Activated naive CD8-positive, alpha-beta T cell (primary cell): ENCODE results near the gene NUP133.
"Not testable (repeated sequence)": the region's sequence is repeated elsewhere in the genome, so short reads cannot be mapped to it uniquely, and the experiment has no call there.

Experiments used
- H3K27ac Mint-ChIP-seq: one replicate; pipeline ENCODE4 v1.8.0; 2021; ENCODE audit warnings: mixed read lengths
- H3K27me3 Mint-ChIP-seq: one replicate; pipeline ENCODE4 v1.8.0; 2021; ENCODE audit warnings: mixed read lengths
- H3K36me3 Mint-ChIP-seq: one replicate; pipeline ENCODE4 v1.8.0; 2021; ENCODE audit warnings: mixed read lengths
- H3K4me1 Mint-ChIP-seq: one replicate; pipeline ENCODE4 v1.8.0; 2021; ENCODE audit warnings: low read depth, mixed read lengths
- H3K4me3 Mint-ChIP-seq: one replicate; pipeline ENCODE4 v1.8.0; 2021; ENCODE audit warnings: mild to moderate bottlenecking, mixed read lengths
- H3K9me3 Mint-ChIP-seq: one replicate; pipeline ENCODE4 v1.8.0; 2021; ENCODE audit warnings: low read depth, mixed read lengths

The NUP133 gene

DNA sequence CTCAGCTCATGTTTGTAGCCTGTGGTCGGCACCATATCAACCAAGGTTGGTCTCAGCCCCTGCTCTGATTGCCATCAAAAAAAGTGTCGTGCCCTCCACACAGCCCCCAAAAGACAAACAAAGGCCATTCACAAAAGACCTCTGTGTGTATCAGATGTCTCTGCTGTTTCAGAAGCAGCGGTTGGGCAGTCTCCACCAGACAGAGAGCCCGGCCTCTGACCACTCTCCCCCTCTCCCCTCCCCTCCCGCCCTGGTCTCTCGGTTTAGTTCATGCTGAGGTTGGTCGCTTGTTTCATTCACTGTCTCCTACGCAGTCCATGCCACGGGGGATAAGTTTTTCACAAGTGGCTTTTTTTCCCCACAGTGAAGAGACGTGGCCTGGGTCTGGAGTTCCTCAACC is 101.3 kb downstream of the NUP133 start:
- no peaks in the 10 kb centered on the region for H3K9me3 Mint-ChIP-seq
- H3K36me3 Mint-ChIP-seq, result peaks cover 3% of the 10 kb centered on the region
- peaks cover 35% of the 10 kb centered on the region for H3K27me3 Mint-ChIP-seq
- peak overlapping the region; percentile 81 for H3K4me3 Mint-ChIP-seq
- peaks cover 20% of the 10 kb centered on the region for H3K4me1 Mint-ChIP-seq
- no peak overlapping the region for H3K27ac Mint-ChIP-seq

DNA sequence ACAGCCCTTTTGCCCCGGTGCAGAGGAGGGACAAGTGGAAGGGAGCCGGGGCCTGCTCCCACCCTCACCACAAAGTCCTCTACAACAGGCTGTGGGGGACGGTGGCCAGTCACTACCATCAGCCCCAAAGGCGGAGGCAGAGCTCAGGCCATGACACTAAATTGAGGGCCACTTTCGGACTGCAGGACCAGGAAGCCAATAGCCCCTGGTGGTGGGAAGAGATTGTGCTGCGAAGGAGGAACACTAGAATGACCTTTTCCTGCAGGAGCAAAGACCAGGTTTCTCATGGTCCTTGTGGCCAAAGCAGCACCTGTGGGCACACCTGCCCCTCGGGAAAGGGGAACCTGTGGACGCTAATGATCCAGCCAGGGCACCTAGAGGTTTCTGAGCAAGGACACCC is 104.6 kb downstream of the NUP133 start:
- H3K27me3 Mint-ChIP-seq, result peaks cover 30% of the 10 kb centered on the region
- no peak overlapping the region for H3K4me3 Mint-ChIP-seq
- no peaks in the 10 kb centered on the region for H3K9me3 Mint-ChIP-seq
- no peak overlapping the region for H3K27ac Mint-ChIP-seq
- H3K36me3 Mint-ChIP-seq, result peaks cover 3% of the 10 kb centered on the region
- H3K4me1 Mint-ChIP-seq, result peaks cover 8% of the 10 kb centered on the region

DNA sequence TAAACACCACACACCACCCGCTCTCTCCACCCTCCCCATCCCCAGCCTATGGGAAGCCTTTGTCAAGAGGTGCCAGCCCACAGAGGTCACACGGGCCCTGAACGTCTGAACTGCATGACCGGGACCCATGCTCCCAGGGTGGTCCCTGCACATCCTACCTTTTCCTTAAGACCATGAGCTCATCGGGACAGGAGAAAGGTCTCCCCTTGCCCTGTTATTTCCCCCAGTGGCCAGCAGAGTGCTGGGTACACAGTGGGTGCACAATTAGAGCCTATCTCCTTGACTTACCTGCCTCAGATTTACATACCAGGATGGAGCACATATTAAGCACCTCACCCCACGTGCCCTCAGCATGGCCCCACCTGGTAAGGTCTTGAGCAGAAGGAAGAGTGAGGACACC is 105.1 kb downstream of the NUP133 start:
- peaks cover 8% of the 10 kb centered on the region for H3K4me1 Mint-ChIP-seq
- H3K4me3 Mint-ChIP-seq, result no peak overlapping the region
- no peaks in the 10 kb centered on the region for H3K9me3 Mint-ChIP-seq
- H3K27me3 Mint-ChIP-seq, result peaks cover 24% of the 10 kb centered on the region
- no peak overlapping the region for H3K27ac Mint-ChIP-seq
- H3K36me3 Mint-ChIP-seq, result peaks cover 3% of the 10 kb centered on the region

DNA sequence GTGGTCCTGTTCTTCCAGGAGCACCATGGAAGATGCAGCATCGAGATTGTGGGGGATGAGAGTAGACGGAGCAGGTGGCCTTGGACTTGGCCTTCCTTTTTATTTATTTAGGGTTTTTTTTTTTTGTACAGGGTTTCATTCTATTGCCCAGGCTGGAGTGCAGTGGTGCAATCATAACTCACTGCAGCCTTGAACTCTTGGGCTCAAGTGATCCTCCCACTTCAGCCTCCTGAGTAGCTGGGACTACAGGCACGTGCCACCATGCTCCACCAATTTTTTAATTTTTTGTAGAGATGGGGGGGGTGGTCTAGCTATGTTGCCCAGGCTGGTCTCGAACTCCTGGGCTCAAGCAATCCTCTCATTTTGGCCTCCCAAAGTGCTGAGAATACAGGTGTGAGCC is 105.8 kb downstream of the NUP133 start:
- H3K27me3 Mint-ChIP-seq, result peaks cover 24% of the 10 kb centered on the region

DNA sequence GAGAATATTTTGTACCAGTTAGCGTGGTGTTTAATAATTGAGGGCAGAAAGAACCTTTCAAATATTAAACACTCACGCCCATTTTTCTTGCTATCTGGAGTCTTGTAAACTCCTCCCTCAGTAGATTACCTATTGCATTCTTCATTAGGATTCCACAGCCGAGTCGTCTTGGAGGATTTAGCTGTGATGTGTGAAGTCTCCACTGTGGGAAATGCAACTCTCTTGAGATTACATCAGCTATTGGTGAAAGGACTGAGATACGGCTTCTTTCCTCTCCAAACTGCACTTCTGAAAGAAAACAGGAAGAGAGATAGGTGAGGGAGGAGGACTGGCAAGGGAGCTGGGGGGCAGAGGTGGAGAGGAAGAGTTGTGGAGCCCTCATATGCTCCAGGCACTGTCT is 110.4 kb downstream of the NUP133 start:
- no peaks in the 10 kb centered on the region for H3K36me3 Mint-ChIP-seq
- peaks cover 22% of the 10 kb centered on the region for H3K27me3 Mint-ChIP-seq
- no peaks in the 10 kb centered on the region for H3K4me1 Mint-ChIP-seq
- no peak overlapping the region for H3K27ac Mint-ChIP-seq
- H3K4me3 Mint-ChIP-seq, result no peak overlapping the region
- H3K9me3 Mint-ChIP-seq, result no peaks in the 10 kb centered on the region

More for the DNA sequence above, 105.8 kb downstream of the NUP133 start:
- not testable (repeated sequence) for H3K36me3 Mint-ChIP-seq, H3K4me3 Mint-ChIP-seq, H3K27ac Mint-ChIP-seq, H3K9me3 Mint-ChIP-seq, H3K4me1 Mint-ChIP-seq

DNA sequence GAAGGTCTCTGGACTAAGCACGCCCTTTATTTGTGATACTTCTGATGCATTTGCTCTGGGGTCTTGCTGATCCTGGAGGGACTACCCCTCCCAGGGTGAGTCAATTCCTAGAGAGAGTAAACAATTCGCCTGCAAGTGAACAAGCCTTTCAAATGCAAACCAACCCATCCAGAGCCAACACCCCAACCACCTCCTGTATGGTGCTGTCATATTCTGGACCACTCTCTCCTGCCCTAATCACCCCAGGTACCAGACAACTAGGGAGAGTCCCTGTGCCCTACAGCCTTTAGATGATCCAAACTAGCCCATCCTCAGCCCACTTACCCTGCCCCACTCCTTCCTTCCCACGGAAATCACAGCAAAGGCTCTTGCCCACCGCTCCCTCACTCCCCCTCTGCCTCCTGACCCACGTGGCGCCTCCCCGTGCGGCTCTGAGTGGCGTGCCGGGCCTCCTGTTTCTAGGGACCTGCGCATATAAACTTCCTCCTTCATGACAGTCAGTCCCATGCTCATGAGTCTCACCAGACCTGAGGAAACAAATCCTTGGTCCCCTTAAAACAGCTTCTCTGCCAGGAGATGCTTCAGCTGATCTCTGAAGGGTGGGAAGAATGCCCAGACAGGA is 111.4 kb downstream of the NUP133 start:
- Mint-ChIP-seq H3K9me3 (no peaks in the 10 kb centered on the region), H3K27ac (no peak overlapping the region), H3K4me1 (no peaks in the 10 kb centered on the region), H3K27me3 (peaks cover 20% of the 10 kb centered on the region), H3K36me3 (no peaks in the 10 kb centered on the region), H3K4me3 (no peak overlapping the region)

DNA sequence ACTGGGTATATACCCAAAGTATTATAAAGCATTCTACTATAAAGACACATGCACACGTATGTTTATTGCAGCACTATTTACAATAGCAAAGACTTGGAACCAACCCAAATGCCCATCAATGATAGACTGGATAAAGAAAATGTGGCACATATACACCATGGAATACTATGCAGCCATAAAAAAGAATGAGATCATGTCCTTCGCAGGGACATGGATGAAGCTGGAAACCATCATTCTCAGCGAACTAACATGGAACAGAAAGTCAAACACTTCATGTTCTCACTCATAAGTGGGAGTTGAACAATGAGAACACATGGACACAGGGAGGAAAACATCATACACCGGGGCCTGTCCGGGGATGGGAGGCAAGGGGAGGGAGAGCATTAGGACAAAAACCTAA is 113.6 kb downstream of the NUP133 start:
- peaks cover 18% of the 10 kb centered on the region for H3K27me3 Mint-ChIP-seq
- not testable (repeated sequence) for H3K4me3 Mint-ChIP-seq

DNA sequence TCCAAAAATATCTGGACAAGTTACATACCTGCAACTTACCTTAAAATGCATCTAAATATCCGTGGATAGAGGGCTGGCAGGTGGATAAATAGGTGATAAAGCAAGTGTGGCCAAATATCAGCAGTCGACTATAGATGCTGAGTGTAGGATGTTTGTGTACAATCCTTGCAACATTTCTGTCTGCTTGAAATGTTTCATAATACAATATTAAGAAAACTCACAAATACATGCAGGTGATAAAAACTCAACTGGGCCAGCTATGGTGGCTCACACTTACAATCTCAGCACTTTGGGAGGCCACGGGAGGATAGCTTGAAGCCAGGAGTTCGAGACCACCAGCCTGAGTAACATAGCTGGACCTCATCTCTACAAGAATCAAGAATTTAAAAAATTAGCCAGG is 115.2 kb downstream of the NUP133 start:
- no peak overlapping the region for H3K4me3 Mint-ChIP-seq
- H3K27me3 Mint-ChIP-seq, result peaks cover 18% of the 10 kb centered on the region
- H3K4me1 Mint-ChIP-seq, result no peaks in the 10 kb centered on the region
- H3K36me3 Mint-ChIP-seq, result no peaks in the 10 kb centered on the region
- no peaks in the 10 kb centered on the region for H3K9me3 Mint-ChIP-seq
- H3K27ac Mint-ChIP-seq, result no peak overlapping the region

More for the DNA sequence above, 113.6 kb downstream of the NUP133 start:
- H3K27ac Mint-ChIP-seq, H3K9me3 Mint-ChIP-seq, H3K36me3 Mint-ChIP-seq, H3K4me1 Mint-ChIP-seq: not testable (repeated sequence)
